Uterus (tissue), 2 donors: Measurements from ENCODE around the gene PRPF18.

Experiments used
- POLR2A ChIP-seq, 2 donors: fragments of 450-650 bp; IDR thresholded peaks; one replicate each; pipeline ENCODE4 v1.6.1; 2016; ENCODE audit warnings: antibody characterized with exemption in 2 of 2, mild to moderate bottlenecking in 1 of 2, moderate library complexity in 1 of 2
- TF ChIP-seq, protein P1 (sequence below), 4 experiments: fragments of 200-600 bp in 2 of 4; fragments of 450-650 bp in 2 of 4; sonication (generic) in 2 of 4; IDR thresholded peaks; one replicate each; pipeline ENCODE4 v1.5.1; 2016 to 2019; ENCODE audit warnings: antibody characterized with exemption in 4 of 4, mild to moderate bottlenecking in 2 of 4, moderate library complexity in 1 of 4

DNA sequence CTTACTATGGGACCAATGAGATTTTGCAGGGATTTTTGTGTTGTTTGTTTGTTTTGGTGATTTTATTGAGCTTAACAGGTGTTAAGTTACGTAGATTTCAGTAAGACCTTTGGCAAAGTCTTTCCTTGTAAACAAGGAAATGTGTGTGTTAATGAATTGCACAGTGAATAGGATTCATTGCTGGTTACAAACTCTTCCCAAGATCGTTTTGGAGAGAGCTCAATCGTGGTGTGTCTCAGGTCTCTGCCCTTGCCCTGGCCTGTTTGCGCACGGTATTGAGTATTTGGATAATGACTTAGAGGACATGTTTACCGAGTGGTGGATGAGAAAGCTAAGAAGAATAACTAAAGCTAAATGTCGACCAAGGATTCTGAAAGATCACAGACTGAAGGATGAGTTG, 41.9 kb downstream of the PRPF18 start:
- TF ChIP-seq, protein P1, sequence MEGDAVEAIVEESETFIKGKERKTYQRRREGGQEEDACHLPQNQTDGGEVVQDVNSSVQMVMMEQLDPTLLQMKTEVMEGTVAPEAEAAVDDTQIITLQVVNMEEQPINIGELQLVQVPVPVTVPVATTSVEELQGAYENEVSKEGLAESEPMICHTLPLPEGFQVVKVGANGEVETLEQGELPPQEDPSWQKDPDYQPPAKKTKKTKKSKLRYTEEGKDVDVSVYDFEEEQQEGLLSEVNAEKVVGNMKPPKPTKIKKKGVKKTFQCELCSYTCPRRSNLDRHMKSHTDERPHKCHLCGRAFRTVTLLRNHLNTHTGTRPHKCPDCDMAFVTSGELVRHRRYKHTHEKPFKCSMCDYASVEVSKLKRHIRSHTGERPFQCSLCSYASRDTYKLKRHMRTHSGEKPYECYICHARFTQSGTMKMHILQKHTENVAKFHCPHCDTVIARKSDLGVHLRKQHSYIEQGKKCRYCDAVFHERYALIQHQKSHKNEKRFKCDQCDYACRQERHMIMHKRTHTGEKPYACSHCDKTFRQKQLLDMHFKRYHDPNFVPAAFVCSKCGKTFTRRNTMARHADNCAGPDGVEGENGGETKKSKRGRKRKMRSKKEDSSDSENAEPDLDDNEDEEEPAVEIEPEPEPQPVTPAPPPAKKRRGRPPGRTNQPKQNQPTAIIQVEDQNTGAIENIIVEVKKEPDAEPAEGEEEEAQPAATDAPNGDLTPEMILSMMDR (IDR thresholded peaks at IDR 0.05) = no peak
- no peak for TF ChIP-seq POLR2A (IDR thresholded peaks at IDR 0.05)
